Nephron progenitor cell (in vitro differentiated cells): Measurements from ENCODE around the gene EXOSC1.
"Not testable (repeated sequence)": the region's sequence is repeated elsewhere in the genome, so short reads cannot be mapped to it uniquely, and the experiment has no call there.

Experiments used
- DNase-seq: peaks from one replicate; pipeline ENCODE4 v3.0.0; 2021
- H3K27ac Mint-ChIP-seq: 2 replicates; pipeline ENCODE4 v1.8.0; 2021; ENCODE audit warnings: mild to moderate bottlenecking, moderate library complexity, mixed read lengths
- H3K27me3 Mint-ChIP-seq: 2 replicates; pipeline ENCODE4 v1.8.0; 2021; ENCODE audit warnings: mild to moderate bottlenecking, low read depth, mixed read lengths; ENCODE audit not compliant: poor library complexity
- H3K36me3 Mint-ChIP-seq: 2 replicates; pipeline ENCODE4 v1.8.0; 2021; ENCODE audit warnings: low read depth, mixed read lengths
- H3K4me1 Mint-ChIP-seq: 2 replicates; pipeline ENCODE4 v1.8.0; 2021; ENCODE audit warnings: mixed read lengths
- H3K4me3 Mint-ChIP-seq: 2 replicates; pipeline ENCODE4 v1.8.0; 2021; ENCODE audit warnings: mild to moderate bottlenecking, moderate library complexity, mixed read lengths
- H3K9me3 Mint-ChIP-seq: 2 replicates; pipeline ENCODE4 v1.8.0; 2021; ENCODE audit warnings: mild to moderate bottlenecking, moderate library complexity, mixed read lengths
- TF ChIP-seq, protein P1 (sequence below): fragments of 200-600 bp; sonication (generic); IDR thresholded peaks from 2 replicates; pipeline ENCODE4 v1.5.0; 2021; ENCODE audit warnings: antibody characterized with exemption

Gene EXOSC1

DNA sequence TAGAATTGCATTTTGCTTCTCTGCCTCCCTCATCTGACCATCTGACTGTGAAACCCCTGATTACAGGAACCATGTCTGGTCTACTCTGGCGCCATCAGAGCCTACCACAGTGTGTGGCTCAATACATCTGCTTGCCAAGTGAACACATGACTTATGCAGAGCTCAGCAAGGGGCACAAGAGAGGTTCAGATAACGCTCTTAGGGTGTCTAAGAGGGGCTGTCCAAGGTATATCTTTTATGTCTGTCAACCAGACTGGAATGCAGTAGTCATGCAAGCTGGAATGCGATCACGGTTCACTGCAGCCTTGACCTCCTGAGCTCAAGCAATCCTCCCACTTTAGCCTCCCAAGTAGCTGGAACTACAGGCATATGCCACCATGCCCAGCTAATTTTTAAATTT is 34.4 kb downstream of the EXOSC1 start:
- Mint-ChIP-seq H3K27me3 (peaks cover 6% of the 10 kb centered on the region), H3K4me1 (peaks cover 39% of the 10 kb centered on the region), H3K9me3 (no peaks in the 10 kb centered on the region), H3K27ac (no peak overlapping the region), H3K4me3 (no peak overlapping the region), H3K36me3 (no peaks in the 10 kb centered on the region)
- TF ChIP-seq, protein P1, sequence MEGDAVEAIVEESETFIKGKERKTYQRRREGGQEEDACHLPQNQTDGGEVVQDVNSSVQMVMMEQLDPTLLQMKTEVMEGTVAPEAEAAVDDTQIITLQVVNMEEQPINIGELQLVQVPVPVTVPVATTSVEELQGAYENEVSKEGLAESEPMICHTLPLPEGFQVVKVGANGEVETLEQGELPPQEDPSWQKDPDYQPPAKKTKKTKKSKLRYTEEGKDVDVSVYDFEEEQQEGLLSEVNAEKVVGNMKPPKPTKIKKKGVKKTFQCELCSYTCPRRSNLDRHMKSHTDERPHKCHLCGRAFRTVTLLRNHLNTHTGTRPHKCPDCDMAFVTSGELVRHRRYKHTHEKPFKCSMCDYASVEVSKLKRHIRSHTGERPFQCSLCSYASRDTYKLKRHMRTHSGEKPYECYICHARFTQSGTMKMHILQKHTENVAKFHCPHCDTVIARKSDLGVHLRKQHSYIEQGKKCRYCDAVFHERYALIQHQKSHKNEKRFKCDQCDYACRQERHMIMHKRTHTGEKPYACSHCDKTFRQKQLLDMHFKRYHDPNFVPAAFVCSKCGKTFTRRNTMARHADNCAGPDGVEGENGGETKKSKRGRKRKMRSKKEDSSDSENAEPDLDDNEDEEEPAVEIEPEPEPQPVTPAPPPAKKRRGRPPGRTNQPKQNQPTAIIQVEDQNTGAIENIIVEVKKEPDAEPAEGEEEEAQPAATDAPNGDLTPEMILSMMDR, result no peak
- DNase-seq, result peak; percentile 43

DNA sequence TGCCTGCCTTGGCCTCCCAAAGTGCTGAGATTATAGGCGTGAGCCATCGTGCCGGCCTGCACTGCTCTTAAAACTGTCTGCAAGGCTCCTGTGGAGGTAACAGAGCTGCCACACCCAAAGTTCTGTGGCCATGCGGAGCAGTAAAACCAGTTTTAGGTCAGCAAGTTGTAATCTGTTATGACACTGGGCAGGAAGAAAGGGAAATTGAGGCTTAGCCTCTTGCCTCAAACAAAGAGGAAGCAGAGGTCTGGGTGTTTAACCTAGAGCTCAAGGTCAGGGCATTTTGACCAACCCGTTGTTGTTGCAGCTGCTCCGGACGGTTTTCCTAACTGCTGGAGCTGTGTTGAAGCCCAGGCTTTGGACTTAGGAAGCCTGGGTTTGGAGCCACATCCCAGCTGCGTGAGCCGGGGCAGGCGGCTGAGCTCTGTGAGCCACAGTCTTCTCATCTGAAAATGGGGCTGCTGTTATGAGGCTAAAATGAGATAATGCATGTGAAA is 37.3 kb downstream of the EXOSC1 start:
- no peak overlapping the region for H3K4me3 Mint-ChIP-seq
- no peaks in the 10 kb centered on the region for H3K9me3 Mint-ChIP-seq
- H3K27ac Mint-ChIP-seq, result no peak overlapping the region
- TF ChIP-seq, protein P1, result no peak
- peaks cover 9% of the 10 kb centered on the region for H3K27me3 Mint-ChIP-seq
- peaks cover 36% of the 10 kb centered on the region for H3K4me1 Mint-ChIP-seq
- H3K36me3 Mint-ChIP-seq, result no peaks in the 10 kb centered on the region
- no peak for DNase-seq

DNA sequence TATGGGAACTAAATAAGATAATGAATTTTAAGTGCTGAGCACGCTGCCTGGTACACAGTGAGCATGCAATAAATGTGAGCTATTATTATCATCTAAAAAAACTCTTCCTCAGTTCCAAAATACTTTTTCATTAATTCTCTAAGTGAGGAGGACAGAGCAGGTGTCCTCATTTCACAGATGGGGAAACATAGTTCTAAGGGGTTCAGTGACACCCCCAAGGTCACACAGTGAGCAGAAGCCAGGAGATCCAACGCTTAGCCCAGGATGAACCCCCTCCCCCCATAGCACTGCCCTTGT is 37.9 kb downstream of the EXOSC1 start:
- Mint-ChIP-seq H3K4me1 (peaks cover 29% of the 10 kb centered on the region), H3K9me3 (no peaks in the 10 kb centered on the region), H3K27ac (no peak overlapping the region), H3K36me3 (no peaks in the 10 kb centered on the region), H3K4me3 (no peak overlapping the region), H3K27me3 (peaks cover 11% of the 10 kb centered on the region)
- DNase-seq, result no peak
- TF ChIP-seq, protein P1, result no peak

DNA sequence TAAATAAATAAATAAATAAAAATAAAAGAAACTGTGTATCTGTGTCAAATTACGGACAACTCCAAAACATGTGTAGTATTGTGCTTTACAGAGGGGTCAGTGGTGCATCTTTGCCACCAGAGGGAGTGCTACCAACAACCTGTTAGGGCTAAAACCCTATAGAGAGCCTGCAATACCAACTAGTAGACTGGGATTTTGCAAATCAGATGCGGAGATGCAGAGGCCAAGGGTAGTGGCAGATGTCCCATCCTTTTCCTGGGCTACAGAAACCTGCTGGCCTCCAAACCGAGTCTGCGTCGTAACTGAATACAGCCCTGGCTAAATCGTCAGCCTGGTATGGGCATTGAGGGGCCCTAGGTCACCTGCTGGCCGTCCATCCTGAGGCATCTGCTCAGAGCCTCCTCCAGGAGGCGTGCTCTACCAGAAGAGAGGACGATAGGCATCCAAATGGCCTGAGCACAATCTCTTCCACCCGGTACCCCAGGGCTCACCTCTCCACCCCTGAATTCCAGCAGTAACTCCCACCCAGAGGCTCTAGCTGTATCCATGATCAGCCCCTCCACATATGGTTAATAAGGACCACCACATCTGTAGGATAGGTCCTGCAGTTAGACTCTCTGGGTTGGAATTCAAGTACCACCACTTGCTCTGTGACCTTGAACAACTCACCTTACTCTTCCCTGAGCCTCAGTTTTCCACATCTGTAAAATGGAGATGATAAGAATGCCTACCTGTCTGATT is 38.4 kb downstream of the EXOSC1 start:
- TF ChIP-seq, protein P1, result peak; percentile 90
- Mint-ChIP-seq H3K4me1 (peaks cover 24% of the 10 kb centered on the region), H3K36me3 (no peaks in the 10 kb centered on the region), H3K9me3 (no peaks in the 10 kb centered on the region), H3K4me3 (peak overlapping the region; percentile 52), H3K27me3 (peaks cover 15% of the 10 kb centered on the region), H3K27ac (no peak overlapping the region)
- DNase-seq, result peak; percentile 53

DNA sequence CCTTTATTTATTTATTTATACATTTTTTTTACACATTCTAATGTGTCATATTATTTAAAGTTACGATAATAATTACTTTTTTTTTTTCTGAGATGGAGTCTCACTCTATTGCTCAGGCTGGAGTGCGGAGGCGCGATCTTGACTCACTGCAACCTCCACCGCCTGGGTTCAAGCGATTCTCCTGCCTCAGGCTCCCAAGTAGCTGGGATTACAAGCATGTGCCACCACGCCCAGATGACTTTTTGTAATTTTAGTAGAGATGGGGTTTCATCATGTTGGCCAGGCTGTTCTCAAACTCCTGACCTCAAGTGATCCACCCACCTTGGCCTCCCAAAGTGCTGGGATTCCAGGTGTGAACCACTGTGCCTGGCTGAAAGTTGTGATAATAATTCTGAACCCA is 39.3 kb downstream of the EXOSC1 start:
- not testable (repeated sequence) for H3K4me3 Mint-ChIP-seq, DNase-seq, H3K36me3 Mint-ChIP-seq, H3K27ac Mint-ChIP-seq, H3K9me3 Mint-ChIP-seq
- H3K27me3 Mint-ChIP-seq, result peaks cover 15% of the 10 kb centered on the region
- H3K4me1 Mint-ChIP-seq, result peaks cover 19% of the 10 kb centered on the region

DNA sequence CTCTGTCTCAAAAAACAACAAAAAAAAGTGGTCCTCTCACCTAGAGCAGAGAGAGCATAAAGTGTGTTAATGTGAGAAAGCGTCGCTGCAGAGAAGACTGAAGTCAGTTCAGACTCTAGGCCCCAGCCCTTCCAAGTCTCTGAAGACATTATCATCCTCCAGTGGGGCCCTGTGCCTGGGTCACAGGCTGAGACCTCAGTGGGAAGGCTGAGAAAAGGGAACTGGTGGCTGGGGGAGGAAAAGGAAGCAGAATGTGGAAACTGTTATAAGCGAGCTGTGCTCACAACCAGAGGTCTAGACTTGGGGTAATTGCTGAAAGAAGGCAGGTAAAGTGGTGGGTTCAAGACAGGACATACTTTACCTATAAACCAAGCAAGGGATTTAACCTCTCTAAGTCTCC is 39.7 kb downstream of the EXOSC1 start:
- Mint-ChIP-seq H3K9me3 (no peaks in the 10 kb centered on the region), H3K27ac (no peak overlapping the region), H3K27me3 (peaks cover 15% of the 10 kb centered on the region), H3K36me3 (no peaks in the 10 kb centered on the region), H3K4me3 (no peak overlapping the region), H3K4me1 (peaks cover 19% of the 10 kb centered on the region)
- TF ChIP-seq, protein P1, result no peak
- DNase-seq, result no peak
